HepG2 (cell line): Measurements from ENCODE around the gene PPFIA3. TPM values are rescaled to one million over a fixed set of nuclear protein-coding genes. Genes with fewer than 3 reads are reported as not detected.

Source experiments
- ARNTL ChIP-seq: sonication (generic); formaldehyde crosslinking; IDR thresholded peaks from 2 replicates; pipeline ENCODE4 v1.4.0; 2020; ENCODE audit warnings: mild to moderate bottlenecking, missing genetic modification reagents
- ATF1 ChIP-seq: IDR thresholded peaks from 2 replicates; pipeline ENCODE4 v1.6.1; 2016; ENCODE audit warnings: mild to moderate bottlenecking, control low read depth
- BRCA1 ChIP-seq: sonication (generic); formaldehyde crosslinking; IDR thresholded peaks from 2 replicates; pipeline ENCODE4 v1.4.0; 2020; ENCODE audit warnings: missing genetic modification reagents
- DPF2 ChIP-seq: sonication (generic); formaldehyde crosslinking; IDR thresholded peaks from 2 replicates; pipeline ENCODE4 v1.4.0; 2020; ENCODE audit warnings: mild to moderate bottlenecking, low read depth, missing genetic modification reagents, borderline replicate concordance
- PITX1 ChIP-seq: sonication (generic); formaldehyde crosslinking; IDR thresholded peaks from 2 replicates; pipeline ENCODE4 v1.5.1; 2020; ENCODE audit warnings: mild to moderate bottlenecking, missing genetic modification reagents
- RAD21 ChIP-seq: fragments of 450-650 bp; formaldehyde crosslinking; IDR thresholded peaks from 2 replicates; pipeline ENCODE4 v1.5.0; 2020; ENCODE audit warnings: mild to moderate bottlenecking
- REL ChIP-seq: sonication (generic); formaldehyde crosslinking; conservative IDR thresholded peaks from 2 replicates; pipeline ENCODE4 v1.8.0; 2022; ENCODE audit warnings: mild to moderate bottlenecking, missing genetic modification reagents, moderate library complexity
- SATB2 ChIP-seq: sonication (generic); formaldehyde crosslinking; IDR thresholded peaks from 2 replicates; pipeline ENCODE4 v1.5.0; 2020; ENCODE audit warnings: missing genetic modification reagents
- SPEN ChIP-seq: sonication (generic); formaldehyde crosslinking; IDR thresholded peaks from 2 replicates; pipeline ENCODE4 v1.5.1; 2020; ENCODE audit warnings: low read depth, mild to moderate bottlenecking, missing genetic modification reagents
- TOE1 ChIP-seq: sonication (generic); formaldehyde crosslinking; IDR thresholded peaks from 2 replicates; pipeline ENCODE4 v1.4.0; 2020; ENCODE audit warnings: mild to moderate bottlenecking, missing genetic modification reagents
- ZNF256 ChIP-seq: sonication (generic); formaldehyde crosslinking; conservative IDR thresholded peaks from 2 replicates; pipeline ENCODE4 v1.4.0; 2020; ENCODE audit warnings: missing genetic modification reagents
- ZNF431 ChIP-seq: sonication (generic); formaldehyde crosslinking; IDR thresholded peaks from 2 replicates; pipeline ENCODE4 v1.9.0; 2022; ENCODE audit warnings: missing genetic modification reagents, low read depth, mild to moderate bottlenecking, borderline replicate concordance
- ZNF720 ChIP-seq: sonication (generic); formaldehyde crosslinking; IDR thresholded peaks from 2 replicates; pipeline ENCODE4 v1.4.0; 2020; ENCODE audit warnings: missing genetic modification reagents
- ZSCAN31 ChIP-seq: sonication (generic); formaldehyde crosslinking; IDR thresholded peaks from 2 replicates; pipeline ENCODE4 v1.5.0; 2020; ENCODE audit warnings: low read depth, mild to moderate bottlenecking, missing genetic modification reagents
- polyA plus RNA-seq, 8 experiments: library from polyadenylated mRNA; depleted of rRNA in 3 of 8; stranded (reverse) in 7 of 8; unstranded in 1 of 8; fragments of >200 nt; fragmentation: Illumina TruSeq in 4 of 8; extraction: Trizol in 4 of 8; gene quantifications; 2 replicates each; pipeline versions ENCODE4 v1.2.1 to v1.2.3, GENCODE V29; 2011 to 2016; ENCODE audit warnings: low read depth in 4 of 8, missing spikeins in 1 of 8, mixed read lengths in 1 of 8; ENCODE audit not compliant: insufficient read depth in 1 of 8
- total RNA-seq, 5 experiments: library from RNA; depleted of rRNA; stranded (reverse); fragments of >200 nt; fragmentation: Illumina TruSeq; extraction: Trizol; gene quantifications; 2 replicates each; pipeline ENCODE4 v1.2.3, GENCODE V29; 2016; ENCODE audit warnings: low read depth in 1 of 5
- TF ChIP-seq, protein P1 (sequence below): sonication (generic); formaldehyde crosslinking; IDR thresholded peaks from 2 replicates; pipeline ENCODE4 v1.8.1; 2023; ENCODE audit warnings: missing genetic modification reagents, inconsistent platforms, borderline replicate concordance
- TF ChIP-seq, protein P2 (sequence below): sonication (generic); formaldehyde crosslinking; IDR thresholded peaks from 2 replicates; pipeline ENCODE4 v1.8.1; 2023; ENCODE audit warnings: mild to moderate bottlenecking, moderate library complexity, missing genetic modification reagents
- TF ChIP-seq, protein P3 (sequence below): sonication (generic); formaldehyde crosslinking; IDR thresholded peaks from 2 replicates; pipeline ENCODE4 v1.8.0; 2022; ENCODE audit warnings: mild to moderate bottlenecking, missing genetic modification reagents
- TF ChIP-seq, protein P4 (sequence below): sonication (generic); formaldehyde crosslinking; IDR thresholded peaks from 2 replicates; pipeline ENCODE4 v1.5.0; 2020; ENCODE audit warnings: missing genetic modification reagents
- TF ChIP-seq, protein P5 (sequence below): IDR thresholded peaks from 2 replicates; pipeline ENCODE4 v1.4.0; 2020; ENCODE audit warnings: mild to moderate bottlenecking, missing genetic modification reagents

PPFIA3 gene
- total and polyA plus RNA-seq, 2 of the 13 experiments (the other 11 are each of a cell fraction or from before 2014, with no cell fraction given), result 6.7 to 8.6 TPM

- TF ChIP-seq SPEN (peak; percentile 74), REL (CRISPR knock-in tag) (0 out of 2 replicates have a peak, but pooled peaks have one; percentile 53), BRCA1 (CRISPR knock-in tag) (no peak), ARNTL (CRISPR knock-in tag) (no peak), ZNF431 (CRISPR knock-in tag) (0 out of 2 replicates have a peak, but pooled peaks have one; percentile 72), ZNF256 (no peak), ZSCAN31 (0 out of 2 replicates have a peak, but pooled peaks have one; percentile 33), ATF1 (CRISPR knock-in tag) (no peak), SATB2 (CRISPR knock-in tag) (no peak), TOE1 (CRISPR knock-in tag) (no peak), PITX1 (peak; percentile 33; the same call in 1 of the 2 replicates), ZNF720 (CRISPR knock-in tag) (no peak), RAD21 (CRISPR knock-in tag) (no peak), DPF2 (CRISPR knock-in tag) (no peak)
- TF ChIP-seq, protein P1, sequence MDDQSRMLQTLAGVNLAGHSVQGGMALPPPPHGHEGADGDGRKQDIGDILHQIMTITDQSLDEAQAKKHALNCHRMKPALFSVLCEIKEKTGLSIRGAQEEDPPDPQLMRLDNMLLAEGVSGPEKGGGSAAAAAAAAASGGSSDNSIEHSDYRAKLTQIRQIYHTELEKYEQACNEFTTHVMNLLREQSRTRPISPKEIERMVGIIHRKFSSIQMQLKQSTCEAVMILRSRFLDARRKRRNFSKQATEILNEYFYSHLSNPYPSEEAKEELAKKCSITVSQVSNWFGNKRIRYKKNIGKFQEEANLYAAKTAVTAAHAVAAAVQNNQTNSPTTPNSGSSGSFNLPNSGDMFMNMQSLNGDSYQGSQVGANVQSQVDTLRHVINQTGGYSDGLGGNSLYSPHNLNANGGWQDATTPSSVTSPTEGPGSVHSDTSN (CRISPR knock-in tag), result 0 out of 2 replicates have a peak, but pooled peaks have one; percentile 44
- TF ChIP-seq, protein P2, sequence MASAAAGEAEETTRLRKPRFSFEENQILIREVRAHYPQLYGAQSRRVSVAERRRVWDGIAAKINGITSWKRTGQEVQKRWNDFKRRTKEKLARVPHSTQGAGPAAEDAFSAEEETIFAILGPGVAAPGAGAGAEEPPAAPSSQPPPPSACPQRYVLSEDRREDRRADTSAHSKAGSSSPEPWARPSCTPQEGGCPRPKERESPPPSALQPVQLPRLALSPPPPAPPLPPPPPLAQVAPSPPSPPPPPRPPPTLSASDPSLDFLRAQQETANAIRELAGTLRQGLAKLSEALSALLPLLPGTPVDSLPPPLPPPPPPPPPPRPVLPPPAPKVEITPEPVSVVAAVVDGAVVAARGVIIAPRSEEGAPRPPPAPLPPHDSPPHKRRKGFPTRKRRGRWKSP (CRISPR knock-in tag), result peak; percentile 64; the same call in 1 of the 2 replicates
- TF ChIP-seq, protein P3, sequence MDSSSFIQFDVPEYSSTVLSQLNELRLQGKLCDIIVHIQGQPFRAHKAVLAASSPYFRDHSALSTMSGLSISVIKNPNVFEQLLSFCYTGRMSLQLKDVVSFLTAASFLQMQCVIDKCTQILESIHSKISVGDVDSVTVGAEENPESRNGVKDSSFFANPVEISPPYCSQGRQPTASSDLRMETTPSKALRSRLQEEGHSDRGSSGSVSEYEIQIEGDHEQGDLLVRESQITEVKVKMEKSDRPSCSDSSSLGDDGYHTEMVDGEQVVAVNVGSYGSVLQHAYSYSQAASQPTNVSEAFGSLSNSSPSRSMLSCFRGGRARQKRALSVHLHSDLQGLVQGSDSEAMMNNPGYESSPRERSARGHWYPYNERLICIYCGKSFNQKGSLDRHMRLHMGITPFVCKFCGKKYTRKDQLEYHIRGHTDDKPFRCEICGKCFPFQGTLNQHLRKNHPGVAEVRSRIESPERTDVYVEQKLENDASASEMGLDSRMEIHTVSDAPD (CRISPR knock-in tag), result no peak
- TF ChIP-seq, protein P4, sequence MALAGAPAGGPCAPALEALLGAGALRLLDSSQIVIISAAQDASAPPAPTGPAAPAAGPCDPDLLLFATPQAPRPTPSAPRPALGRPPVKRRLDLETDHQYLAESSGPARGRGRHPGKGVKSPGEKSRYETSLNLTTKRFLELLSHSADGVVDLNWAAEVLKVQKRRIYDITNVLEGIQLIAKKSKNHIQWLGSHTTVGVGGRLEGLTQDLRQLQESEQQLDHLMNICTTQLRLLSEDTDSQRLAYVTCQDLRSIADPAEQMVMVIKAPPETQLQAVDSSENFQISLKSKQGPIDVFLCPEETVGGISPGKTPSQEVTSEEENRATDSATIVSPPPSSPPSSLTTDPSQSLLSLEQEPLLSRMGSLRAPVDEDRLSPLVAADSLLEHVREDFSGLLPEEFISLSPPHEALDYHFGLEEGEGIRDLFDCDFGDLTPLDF (CRISPR knock-in tag), result no peak
- TF ChIP-seq, protein P5, sequence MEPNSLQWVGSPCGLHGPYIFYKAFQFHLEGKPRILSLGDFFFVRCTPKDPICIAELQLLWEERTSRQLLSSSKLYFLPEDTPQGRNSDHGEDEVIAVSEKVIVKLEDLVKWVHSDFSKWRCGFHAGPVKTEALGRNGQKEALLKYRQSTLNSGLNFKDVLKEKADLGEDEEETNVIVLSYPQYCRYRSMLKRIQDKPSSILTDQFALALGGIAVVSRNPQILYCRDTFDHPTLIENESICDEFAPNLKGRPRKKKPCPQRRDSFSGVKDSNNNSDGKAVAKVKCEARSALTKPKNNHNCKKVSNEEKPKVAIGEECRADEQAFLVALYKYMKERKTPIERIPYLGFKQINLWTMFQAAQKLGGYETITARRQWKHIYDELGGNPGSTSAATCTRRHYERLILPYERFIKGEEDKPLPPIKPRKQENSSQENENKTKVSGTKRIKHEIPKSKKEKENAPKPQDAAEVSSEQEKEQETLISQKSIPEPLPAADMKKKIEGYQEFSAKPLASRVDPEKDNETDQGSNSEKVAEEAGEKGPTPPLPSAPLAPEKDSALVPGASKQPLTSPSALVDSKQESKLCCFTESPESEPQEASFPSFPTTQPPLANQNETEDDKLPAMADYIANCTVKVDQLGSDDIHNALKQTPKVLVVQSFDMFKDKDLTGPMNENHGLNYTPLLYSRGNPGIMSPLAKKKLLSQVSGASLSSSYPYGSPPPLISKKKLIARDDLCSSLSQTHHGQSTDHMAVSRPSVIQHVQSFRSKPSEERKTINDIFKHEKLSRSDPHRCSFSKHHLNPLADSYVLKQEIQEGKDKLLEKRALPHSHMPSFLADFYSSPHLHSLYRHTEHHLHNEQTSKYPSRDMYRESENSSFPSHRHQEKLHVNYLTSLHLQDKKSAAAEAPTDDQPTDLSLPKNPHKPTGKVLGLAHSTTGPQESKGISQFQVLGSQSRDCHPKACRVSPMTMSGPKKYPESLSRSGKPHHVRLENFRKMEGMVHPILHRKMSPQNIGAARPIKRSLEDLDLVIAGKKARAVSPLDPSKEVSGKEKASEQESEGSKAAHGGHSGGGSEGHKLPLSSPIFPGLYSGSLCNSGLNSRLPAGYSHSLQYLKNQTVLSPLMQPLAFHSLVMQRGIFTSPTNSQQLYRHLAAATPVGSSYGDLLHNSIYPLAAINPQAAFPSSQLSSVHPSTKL (CRISPR knock-in tag), result peak; percentile 69
These were observed at the start of gene PPFIA3 (continued) for GRCh38 chr19:49119411-49120324.
